ENCODE results near the gene IL1B.

Gene IL1B

DNA sequence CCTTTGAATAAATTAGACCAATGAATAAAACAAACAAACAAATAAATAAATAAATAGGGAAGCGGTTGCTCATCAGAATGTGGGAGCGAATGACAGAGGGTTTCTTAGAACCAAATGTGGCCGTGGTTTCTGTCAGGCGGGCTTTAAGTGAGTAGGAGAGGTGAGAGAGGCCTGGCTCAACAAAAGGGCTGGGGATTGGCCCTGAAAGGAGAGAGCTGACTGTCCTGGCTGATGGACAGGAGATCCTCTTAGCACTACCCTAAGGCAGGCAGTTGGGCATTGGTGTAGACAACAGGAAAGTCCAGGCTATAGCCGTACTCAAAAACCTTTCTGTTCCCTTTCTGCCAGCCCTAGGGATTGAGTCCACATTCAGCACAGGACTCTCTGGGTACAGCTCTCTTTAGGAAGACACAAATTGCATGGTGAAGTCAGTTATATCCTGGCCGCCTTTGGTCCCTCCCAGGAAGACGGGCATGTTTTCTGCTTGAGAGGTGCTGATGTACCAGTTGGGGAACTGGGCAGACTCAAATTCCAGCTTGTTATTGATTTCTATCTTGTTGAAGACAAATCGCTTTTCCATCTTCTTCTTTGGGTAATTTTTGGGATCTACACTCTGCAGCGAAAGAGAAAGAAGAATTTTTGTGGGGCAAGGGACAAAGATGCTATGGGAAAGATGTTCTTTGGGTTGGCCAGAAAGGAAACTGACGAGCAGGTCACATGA lies 6.5 kb downstream of the IL1B start:
- Histone ChIP-seq H3K4me3 (peak overlapping the region in 8 of 10 experiments; percentile 3 to 74 (median 63); a peak in 7 of 20 replicates), H3K27ac (peak overlapping the region in 10 of 11 experiments; percentile 87 to 98 (median 96); a peak in 19 of 22 replicates), H3K27me3 (no peaks in the 10 kb centered on the region), H3K36me3 (peaks cover 52 to 67% (median 61%) of the 10 kb centered on the region in 11 experiments), H4K20me1 (peaks cover 0 to 68% (median 0%) of the 10 kb centered on the region in 11 experiments; a peak in 6 of 22 replicates), H3K9me3 (replicated peaks in 1 of 11) (peaks cover 0 to 96% (median 84%) of the 10 kb centered on the region in 11 experiments; a peak in 19 of 22 replicates), H3K4me2 (peak overlapping the region in 9 of 11 experiments; percentile 10 to 92 (median 89); a peak in 15 of 22 replicates), H3K4me1 (peaks cover 41 to 79% (median 55%) of the 10 kb centered on the region in 10 experiments), H3K9ac (peak overlapping the region in 3 of 11 experiments; percentile 28 to 86 (median 85); a peak in 6 of 22 replicates)
- no peak for TF ChIP-seq Cebpa-rat (IDR thresholded peaks at IDR 0.05)

GRCh38 chr2:112829101-112829960 lies 7.2 kb downstream of the IL1B start:
- peaks cover 0 to 60% (median 0%) of the 10 kb centered on the region in 11 experiments; a peak in 6 of 22 replicates for H4K20me1 ChIP-seq
- no peak overlapping the region; a peak in 1 of 22 replicates for H3K9ac ChIP-seq
- H3K27me3 ChIP-seq, result no peaks in the 10 kb centered on the region
- H3K4me3 ChIP-seq, result no peak overlapping the region
- peak overlapping the region in 10 of 11 experiments; percentile 87 to 98 (median 96); a peak in 20 of 22 replicates for H3K27ac ChIP-seq
- H3K36me3 ChIP-seq, result peaks cover 44 to 59% (median 55%) of the 10 kb centered on the region in 11 experiments
- H3K4me2 ChIP-seq, result peak overlapping the region in 2 of 11 experiments; percentile 83 to 89; a peak in 4 of 22 replicates
- peaks cover 43 to 79% (median 55%) of the 10 kb centered on the region in 10 experiments for H3K4me1 ChIP-seq
- no peak for TF ChIP-seq Cebpa-rat (IDR thresholded peaks at IDR 0.05)
- peaks cover 0 to 93% (median 80%) of the 10 kb centered on the region in 11 experiments; a peak in 19 of 22 replicates for H3K9me3 ChIP-seq (replicated peaks in 1 of 11)

GRCh38 chr2:112828251-112828691 lies 8.3 kb downstream of the IL1B start:
- Histone ChIP-seq H3K4me3 (no peak overlapping the region), H4K20me1 (peaks cover 0 to 49% (median 0%) of the 10 kb centered on the region in 11 experiments; a peak in 6 of 22 replicates), H3K4me2 (no peak overlapping the region; a peak in 1 of 22 replicates), H3K9me3 (replicated peaks in 1 of 11) (peaks cover 0 to 88% (median 74%) of the 10 kb centered on the region in 11 experiments; a peak in 19 of 22 replicates), H3K9ac (no peak overlapping the region), H3K27me3 (no peaks in the 10 kb centered on the region), H3K36me3 (peaks cover 33 to 48% (median 44%) of the 10 kb centered on the region in 11 experiments), H3K27ac (peak overlapping the region in 7 of 11 experiments; percentile 93 to 98 (median 96); a peak in 8 of 22 replicates), H3K4me1 (peaks cover 37 to 73% (median 48%) of the 10 kb centered on the region in 10 experiments)
- TF ChIP-seq Cebpa-rat (IDR thresholded peaks at IDR 0.05), result no peak

GRCh38 chr2:112827604-112828185 lies 8.9 kb downstream of the IL1B start:
- H3K4me2 ChIP-seq, result no peak overlapping the region
- peak overlapping the region in 6 of 11 experiments; percentile 4 to 98 (median 64); a peak in 4 of 22 replicates for H3K27ac ChIP-seq
- H3K27me3 ChIP-seq, result no peaks in the 10 kb centered on the region
- peaks cover 31 to 68% (median 45%) of the 10 kb centered on the region in 10 experiments for H3K4me1 ChIP-seq
- H3K9me3 ChIP-seq (replicated peaks in 1 of 11), result peaks cover 0 to 83% (median 69%) of the 10 kb centered on the region in 11 experiments; a peak in 19 of 22 replicates
- H3K36me3 ChIP-seq, result peaks cover 27 to 42% (median 39%) of the 10 kb centered on the region in 11 experiments
- H3K4me3 ChIP-seq, result no peak overlapping the region
- no peak overlapping the region for H3K9ac ChIP-seq
- peaks cover 0 to 43% (median 0%) of the 10 kb centered on the region in 11 experiments; a peak in 6 of 22 replicates for H4K20me1 ChIP-seq
- TF ChIP-seq Cebpa-rat (IDR thresholded peaks at IDR 0.05), result no peak

GRCh38 chr2:112827009-112827408 lies 9.6 kb downstream of the IL1B start:
- Histone ChIP-seq H3K9ac (no peak overlapping the region), H3K27me3 (no peaks in the 10 kb centered on the region), H3K9me3 (replicated peaks in 1 of 11) (peaks cover 0 to 76% (median 62%) of the 10 kb centered on the region in 11 experiments; a peak in 19 of 22 replicates), H4K20me1 (peaks cover 0 to 37% (median 0%) of the 10 kb centered on the region in 11 experiments; a peak in 6 of 22 replicates), H3K4me1 (peaks cover 30 to 67% (median 45%) of the 10 kb centered on the region in 10 experiments), H3K36me3 (peaks cover 21 to 35% (median 32%) of the 10 kb centered on the region in 11 experiments), H3K4me2 (no peak overlapping the region), H3K27ac (no peak overlapping the region; a peak in 1 of 22 replicates), H3K4me3 (no peak overlapping the region)
- TF ChIP-seq Cebpa-rat (IDR thresholded peaks at IDR 0.05), result no peak

- Histone ChIP-seq H3K27me3 (no peaks in the 10 kb centered on the region), H3K27ac (no peak overlapping the region), H3K9me3 (replicated peaks in 1 of 11) (peaks cover 0 to 63% (median 49%) of the 10 kb centered on the region in 11 experiments; a peak in 18 of 22 replicates), H3K36me3 (peaks cover 7 to 22% (median 19%) of the 10 kb centered on the region in 11 experiments), H3K9ac (no peak overlapping the region), H4K20me1 (peaks cover 0 to 24% (median 0%) of the 10 kb centered on the region in 11 experiments; a peak in 6 of 22 replicates), H3K4me3 (no peak overlapping the region), H3K4me2 (no peak overlapping the region), H3K4me1 (peaks cover 30 to 66% (median 45%) of the 10 kb centered on the region in 10 experiments)
- no peak for TF ChIP-seq Cebpa-rat (IDR thresholded peaks at IDR 0.05)
Observed at GRCh38 chr2:112825706-112826105, 10.9 kb downstream of the IL1B start.

DNA sequence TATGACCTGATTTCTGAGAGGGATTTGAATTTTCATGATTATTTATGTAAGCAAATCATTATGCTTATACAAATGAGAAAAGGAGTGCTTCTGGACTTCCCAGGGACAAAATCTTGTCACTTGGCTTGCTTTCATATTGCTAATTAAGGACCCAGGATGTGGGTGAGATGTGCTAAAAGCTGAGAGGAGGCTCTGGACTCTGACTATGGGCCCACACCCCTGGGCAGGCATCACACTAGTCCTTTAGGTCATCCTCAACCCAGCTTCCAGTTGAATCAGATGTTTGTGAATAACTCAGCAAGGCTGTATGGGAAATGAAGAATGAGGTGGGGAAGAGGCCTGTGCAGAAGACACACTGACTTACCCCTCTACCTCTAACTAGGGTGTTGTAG lies 11.9 kb downstream of the IL1B start:
- Histone ChIP-seq H3K4me1 (peaks cover 30 to 60% (median 42%) of the 10 kb centered on the region in 10 experiments), H3K4me3 (no peak overlapping the region), H3K4me2 (peak overlapping the region in 7 of 11 experiments; percentile 3 to 28 (median 15); a peak in 8 of 22 replicates), H3K27ac (peak overlapping the region in 1 of 11 experiments; percentile 36; a peak in 2 of 22 replicates), H3K9me3 (replicated peaks in 1 of 11) (peaks cover 0 to 52% (median 39%) of the 10 kb centered on the region in 11 experiments; a peak in 18 of 22 replicates), H3K27me3 (no peaks in the 10 kb centered on the region), H3K36me3 (peaks cover 0 to 12% (median 9%) of the 10 kb centered on the region in 11 experiments; a peak in 15 of 22 replicates), H4K20me1 (peaks cover 0 to 13% (median 0%) of the 10 kb centered on the region in 11 experiments; a peak in 4 of 22 replicates), H3K9ac (no peak overlapping the region)
- TF ChIP-seq Cebpa-rat (IDR thresholded peaks at IDR 0.05), result no peak

Data from BLaER1 treated with 17β-estradiol and CSF1 and Interleukin-3, amounts not matched to agents 10 nM and 100 nM (cell line).